Activated naive CD8-positive, alpha-beta T cell treated with anti-CD3 and anti-CD28 coated beads, Interleukin-2, amount 50 U/mL, for 24 hours (primary cell): ENCODE data around the gene BMERB1.
"Not testable (repeated sequence)": the region's sequence is repeated elsewhere in the genome, so short reads cannot be mapped to it uniquely, and the experiment has no call there.

ENCODE experiments used
- ATAC-seq: fragments of 150-1000 bp; cut with Tn5 transposase; one replicate; pipeline ENCODE4 v1.10.0; 2021
- DNase-seq: peaks from one replicate; pipeline ENCODE4 v3.0.0; 2021
- H3K27ac Mint-ChIP-seq: one replicate; pipeline ENCODE4 v1.8.0; 2021; ENCODE audit warnings: mild to moderate bottlenecking, mixed read lengths
- H3K27me3 Mint-ChIP-seq: one replicate; pipeline ENCODE4 v1.8.0; 2021; ENCODE audit warnings: mixed read lengths
- H3K36me3 Mint-ChIP-seq: one replicate; pipeline ENCODE4 v1.8.0; 2021; ENCODE audit warnings: low read depth, mixed read lengths
- H3K4me1 Mint-ChIP-seq: one replicate; pipeline ENCODE4 v1.8.0; 2021; ENCODE audit warnings: mixed read lengths
- H3K4me3 Mint-ChIP-seq: one replicate; pipeline ENCODE4 v1.8.0; 2021; ENCODE audit warnings: mild to moderate bottlenecking, moderate library complexity, mixed read lengths
- H3K9me3 Mint-ChIP-seq: one replicate; pipeline ENCODE4 v1.8.0; 2021; ENCODE audit warnings: mixed read lengths

BMERB1 gene

DNA sequence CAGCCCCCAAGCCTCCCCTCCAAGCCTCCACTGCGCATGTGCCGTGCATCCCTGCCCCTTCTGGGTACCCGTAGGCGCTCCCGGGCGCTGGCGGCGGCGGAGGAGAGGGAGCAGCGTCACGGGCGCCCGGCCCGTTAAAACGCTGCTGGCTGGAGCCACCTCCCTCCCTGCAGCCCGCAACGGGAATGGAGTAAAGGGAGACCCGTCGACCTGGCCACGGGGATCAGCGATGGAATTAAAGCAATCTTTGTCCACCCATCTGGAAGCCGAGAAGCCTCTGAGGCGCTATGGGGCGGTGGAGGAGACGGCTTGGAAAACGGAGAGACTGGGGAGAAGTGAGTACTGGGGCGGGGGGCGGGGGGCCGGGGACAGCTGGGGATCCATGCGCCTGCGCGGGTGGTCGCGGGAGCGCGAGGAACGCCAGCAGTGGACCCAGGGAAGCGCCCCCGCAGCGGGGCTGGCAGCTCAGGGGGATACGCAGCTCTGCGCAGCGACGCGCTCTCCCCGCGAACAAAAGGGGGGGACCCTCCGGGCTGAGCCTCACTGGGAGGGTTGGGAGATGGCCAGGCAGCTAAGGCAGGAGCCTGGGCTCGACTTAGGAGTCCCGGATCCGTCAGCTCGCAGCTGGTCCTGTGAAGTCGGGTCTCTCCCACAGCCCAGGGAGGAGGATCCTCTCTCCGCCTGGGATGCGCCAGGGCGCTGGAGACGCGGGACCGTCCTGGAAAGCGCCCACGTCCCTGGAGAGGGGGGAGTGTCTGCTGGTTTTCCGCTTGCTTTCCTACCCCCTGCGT, at the start of gene BMERB1:
BMERB1 (plus strand) TSS at position 164 of the 791 bp plus-strand sequence; CDS start at position 230, 66 bp downstream.
- peaks cover 2% of the 10 kb centered on the region for H3K36me3 Mint-ChIP-seq
- H3K4me1 Mint-ChIP-seq, result peaks cover 32% of the 10 kb centered on the region
- peak within 1 kb of the TSS; percentile 36 for H3K27ac Mint-ChIP-seq
- ATAC-seq (peak; percentile 92), DNase-seq (peak; percentile 82)
- H3K9me3 Mint-ChIP-seq, result no peaks in the 10 kb centered on the region
- H3K27me3 Mint-ChIP-seq, result peaks cover 20% of the 10 kb centered on the region
- H3K4me3 Mint-ChIP-seq, result peak within 1 kb of the TSS; percentile 84

- not testable (repeated sequence) for H3K27ac Mint-ChIP-seq, H3K4me1 Mint-ChIP-seq, DNase-seq
Measured at GRCh38 chr16:15388060-15388459, 46.3 kb upstream of the BMERB1 start.

DNA sequence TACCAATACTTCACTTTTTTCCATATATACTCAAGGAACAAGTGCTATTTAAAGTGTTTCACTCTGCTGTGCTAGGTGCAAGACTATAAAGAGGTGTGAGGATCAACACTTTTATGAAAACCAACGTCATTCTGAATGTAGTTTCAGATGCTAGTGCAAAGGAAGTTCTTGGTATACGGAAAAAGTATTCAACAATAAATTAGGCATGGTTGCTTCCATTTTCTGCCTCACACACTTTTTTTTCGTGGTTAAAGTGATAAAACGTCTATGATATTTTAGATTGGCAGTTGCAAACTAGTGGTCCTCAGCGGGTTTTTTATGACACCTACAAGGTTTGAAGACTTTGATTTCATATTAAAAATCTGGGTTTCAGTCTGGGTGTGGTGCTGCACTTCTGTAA, 44.5 kb upstream of the BMERB1 start:
- not testable (repeated sequence) for ATAC-seq, H3K9me3 Mint-ChIP-seq, H3K36me3 Mint-ChIP-seq, H3K4me3 Mint-ChIP-seq, H3K4me1 Mint-ChIP-seq, H3K27ac Mint-ChIP-seq, DNase-seq
- peaks cover 13% of the 10 kb centered on the region for H3K27me3 Mint-ChIP-seq

More at GRCh38 chr16:15388060-15388459, 46.3 kb upstream of the BMERB1 start:
- H3K27me3 Mint-ChIP-seq, H3K4me3 Mint-ChIP-seq, ATAC-seq, H3K9me3 Mint-ChIP-seq, H3K36me3 Mint-ChIP-seq: not testable (repeated sequence)

- not testable (repeated sequence) for H3K4me3 Mint-ChIP-seq, H3K4me1 Mint-ChIP-seq, H3K36me3 Mint-ChIP-seq, ATAC-seq, DNase-seq, H3K27ac Mint-ChIP-seq, H3K9me3 Mint-ChIP-seq
- peaks cover 30% of the 10 kb centered on the region for H3K27me3 Mint-ChIP-seq
Measured at GRCh38 chr16:15393025-15393424, 41.4 kb upstream of the BMERB1 start.

DNA sequence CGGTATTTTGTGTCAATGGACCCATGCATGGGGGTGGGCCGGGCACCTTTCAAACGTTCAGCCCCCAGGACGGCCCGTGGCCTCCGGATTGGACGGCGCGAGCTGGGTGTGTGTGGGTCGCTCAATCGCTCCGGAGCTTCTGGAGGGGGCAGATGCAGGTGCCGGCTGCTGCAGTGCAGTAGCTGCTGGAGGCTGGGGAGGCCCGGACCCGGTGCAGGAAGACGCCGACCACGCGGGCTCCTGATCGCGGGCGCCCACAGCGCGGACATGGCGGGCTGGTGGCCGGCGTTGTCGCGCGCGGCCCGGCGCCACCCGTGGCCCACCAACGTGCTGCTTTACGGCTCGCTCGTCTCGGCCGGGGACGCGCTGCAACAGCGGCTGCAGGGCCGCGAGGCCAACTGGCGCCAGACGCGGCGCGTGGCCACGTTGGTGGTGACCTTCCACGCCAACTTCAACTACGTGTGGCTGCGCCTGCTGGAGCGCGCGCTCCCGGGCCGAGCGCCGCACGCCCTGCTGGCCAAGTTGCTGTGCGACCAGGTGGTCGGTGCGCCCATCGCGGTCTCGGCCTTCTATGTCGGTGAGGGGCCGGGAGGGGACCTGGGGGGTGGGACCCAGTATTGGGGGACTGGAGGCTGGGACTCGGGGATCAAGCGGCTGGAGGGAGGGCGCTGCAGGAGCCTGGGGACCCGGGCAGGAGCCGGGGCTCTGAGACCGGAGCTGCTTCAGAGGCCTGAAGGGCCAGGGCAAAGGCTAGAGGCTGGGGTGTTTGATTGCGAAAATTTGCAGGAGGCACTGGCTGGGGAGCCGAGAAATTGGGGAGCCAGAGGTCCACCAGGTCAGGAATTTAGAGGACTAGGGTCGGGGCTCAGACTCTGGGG, 38.5 kb upstream of the BMERB1 start, which contains the start of gene MPV17L:
MPV17L (plus strand) TSS at position 124 of the 878 bp plus-strand sequence; CDS start at position 268, 144 bp downstream.
- DNase-seq, result peak; percentile 9
- H3K36me3 Mint-ChIP-seq, H3K27ac Mint-ChIP-seq, H3K4me3 Mint-ChIP-seq, H3K9me3 Mint-ChIP-seq, H3K4me1 Mint-ChIP-seq: not testable (repeated sequence)
- peak; percentile 46 for ATAC-seq
- H3K27me3 Mint-ChIP-seq, result peaks cover 33% of the 10 kb centered on the region

GRCh38 chr16:15396509-15396829, 37.9 kb upstream of the BMERB1 start:
- not testable (repeated sequence) for H3K4me1 Mint-ChIP-seq, H3K36me3 Mint-ChIP-seq, H3K9me3 Mint-ChIP-seq, DNase-seq, ATAC-seq, H3K27ac Mint-ChIP-seq, H3K4me3 Mint-ChIP-seq
- peaks cover 30% of the 10 kb centered on the region for H3K27me3 Mint-ChIP-seq

DNA sequence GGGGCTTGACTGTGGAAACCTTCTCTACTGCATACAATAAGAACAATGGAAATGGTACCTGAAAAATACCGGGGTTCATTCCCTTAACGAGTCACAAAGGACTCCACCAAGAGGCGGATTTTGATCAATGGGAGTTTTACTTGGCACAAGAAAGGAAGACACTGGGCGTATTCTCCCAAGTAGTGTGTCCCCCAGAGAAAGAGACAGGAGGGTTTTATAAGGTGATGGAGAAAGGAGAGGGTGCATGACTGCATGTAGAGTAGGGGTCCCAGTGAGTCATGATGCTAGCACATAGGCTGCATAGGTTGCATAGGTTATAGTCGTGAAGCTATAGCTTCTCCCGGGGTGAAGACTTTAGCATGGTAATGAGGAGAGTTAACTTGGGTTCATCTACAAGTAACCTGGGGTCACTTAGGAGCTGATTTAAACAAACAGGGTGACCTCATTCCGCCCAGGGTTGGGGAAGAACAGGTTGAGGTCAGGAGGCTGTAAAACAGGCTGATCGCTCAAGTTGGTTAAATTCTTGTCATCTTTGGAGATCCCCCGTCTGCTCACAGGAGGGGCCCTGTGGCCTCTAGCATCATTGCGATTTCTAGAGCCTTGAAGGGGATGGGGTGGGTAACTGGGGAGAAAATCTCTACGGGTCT, 37.3 kb upstream of the BMERB1 start:
- ATAC-seq, result no peak

GRCh38 chr16:15398618-15399316, 35.6 kb upstream of the BMERB1 start:
- H3K4me1 Mint-ChIP-seq, result no peaks in the 10 kb centered on the region
- ATAC-seq (no peak), DNase-seq (no peak)
- H3K36me3 Mint-ChIP-seq, result no peaks in the 10 kb centered on the region
- peaks cover 28% of the 10 kb centered on the region for H3K27me3 Mint-ChIP-seq
- no peaks in the 10 kb centered on the region for H3K9me3 Mint-ChIP-seq
- no peak overlapping the region for H3K4me3 Mint-ChIP-seq
- no peak overlapping the region for H3K27ac Mint-ChIP-seq

More for the DNA sequence above, 37.3 kb upstream of the BMERB1 start:
- Mint-ChIP-seq H3K9me3 (no peaks in the 10 kb centered on the region), H3K4me1 (no peaks in the 10 kb centered on the region), H3K27ac (no peak overlapping the region), H3K36me3 (no peaks in the 10 kb centered on the region), H3K27me3 (peaks cover 30% of the 10 kb centered on the region), H3K4me3 (no peak overlapping the region)
- no peak for DNase-seq

DNA sequence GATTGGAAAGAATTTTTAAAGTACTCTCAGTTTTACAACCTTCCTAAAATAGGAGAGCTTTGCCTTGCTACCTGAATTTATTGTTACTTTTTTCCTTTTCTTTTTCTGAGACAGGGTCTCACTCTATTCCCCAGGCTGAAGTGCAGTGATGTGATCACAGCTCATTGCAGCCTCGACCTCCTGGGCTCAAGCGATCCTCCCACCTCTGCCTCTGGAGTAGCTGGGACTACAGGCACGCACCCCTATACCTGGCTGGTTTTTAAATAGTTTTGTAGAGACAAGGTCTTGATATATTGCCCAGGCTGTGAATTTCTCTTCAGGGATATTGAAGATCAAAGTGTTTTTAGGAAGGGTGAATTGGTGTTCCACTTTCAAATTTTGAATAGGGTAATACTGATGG, 35.1 kb upstream of the BMERB1 start:
- Mint-ChIP-seq H3K4me1 (no peaks in the 10 kb centered on the region), H3K36me3 (no peaks in the 10 kb centered on the region), H3K27me3 (peaks cover 28% of the 10 kb centered on the region), H3K27ac (no peak overlapping the region), H3K9me3 (no peaks in the 10 kb centered on the region), H3K4me3 (no peak overlapping the region)
- no peak for ATAC-seq
- no peak for DNase-seq

DNA sequence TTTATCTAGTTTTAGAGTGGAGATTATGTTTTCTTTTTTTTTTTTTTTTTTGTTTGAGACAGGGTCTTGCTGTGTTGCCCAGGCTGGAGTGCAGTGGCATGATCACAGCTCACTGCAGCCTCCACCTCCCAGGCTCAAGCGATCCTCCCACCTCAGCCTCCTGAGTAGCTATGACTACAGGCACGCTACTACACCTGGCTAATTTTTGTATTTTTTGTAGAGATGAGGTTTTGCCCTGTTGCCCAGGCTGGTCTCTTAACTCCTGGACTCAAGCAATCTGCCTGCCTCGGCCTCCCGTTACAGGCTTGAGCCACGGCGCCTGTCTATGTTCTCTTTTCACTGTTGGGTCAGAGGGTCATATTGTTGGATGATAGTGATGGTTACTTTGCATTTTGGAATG, 34.1 kb upstream of the BMERB1 start:
- not testable (repeated sequence) for H3K27ac Mint-ChIP-seq, H3K4me3 Mint-ChIP-seq, H3K4me1 Mint-ChIP-seq, H3K9me3 Mint-ChIP-seq, H3K36me3 Mint-ChIP-seq, ATAC-seq, DNase-seq
- peaks cover 22% of the 10 kb centered on the region for H3K27me3 Mint-ChIP-seq

- Mint-ChIP-seq H3K36me3 (no peaks in the 10 kb centered on the region), H3K27ac (no peak overlapping the region), H3K4me3 (no peak overlapping the region), H3K4me1 (no peaks in the 10 kb centered on the region), H3K27me3 (peaks cover 12% of the 10 kb centered on the region), H3K9me3 (no peaks in the 10 kb centered on the region)
- no peak for DNase-seq
- ATAC-seq, result no peak
Measured at GRCh38 chr16:15401972-15402371, 32.4 kb upstream of the BMERB1 start.

- no peaks in the 10 kb centered on the region for H3K9me3 Mint-ChIP-seq
- H3K36me3 Mint-ChIP-seq, result no peaks in the 10 kb centered on the region
- H3K4me3 Mint-ChIP-seq, result no peak overlapping the region
- peaks cover 8% of the 10 kb centered on the region for H3K27me3 Mint-ChIP-seq
- no peak overlapping the region for H3K27ac Mint-ChIP-seq
- no peak for ATAC-seq
- DNase-seq, result no peak
- no peaks in the 10 kb centered on the region for H3K4me1 Mint-ChIP-seq
Measured at GRCh38 chr16:15403392-15403995, 30.9 kb upstream of the BMERB1 start.

DNA sequence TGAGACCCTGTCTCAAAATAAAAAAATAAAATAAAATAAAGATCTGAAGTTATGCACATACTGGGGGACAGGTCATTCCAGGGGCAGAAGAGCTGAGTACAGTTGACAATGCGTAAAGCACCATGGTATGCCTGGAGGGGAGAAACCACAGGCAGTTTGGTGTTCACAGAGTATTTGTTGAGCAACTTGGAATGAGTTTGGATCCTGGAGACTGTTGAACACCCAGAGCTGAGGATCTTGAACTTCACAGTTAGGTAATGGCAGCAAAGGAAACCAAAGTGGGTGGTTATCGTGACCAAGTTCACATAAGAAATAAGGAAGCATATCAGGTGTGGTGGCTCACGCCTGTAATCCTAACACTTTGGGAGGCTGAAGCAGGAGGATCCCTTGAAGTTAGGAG, 30.3 kb upstream of the BMERB1 start:
- not testable (repeated sequence) for ATAC-seq, H3K9me3 Mint-ChIP-seq, H3K4me3 Mint-ChIP-seq, DNase-seq, H3K27ac Mint-ChIP-seq, H3K27me3 Mint-ChIP-seq, H3K4me1 Mint-ChIP-seq, H3K36me3 Mint-ChIP-seq

DNA sequence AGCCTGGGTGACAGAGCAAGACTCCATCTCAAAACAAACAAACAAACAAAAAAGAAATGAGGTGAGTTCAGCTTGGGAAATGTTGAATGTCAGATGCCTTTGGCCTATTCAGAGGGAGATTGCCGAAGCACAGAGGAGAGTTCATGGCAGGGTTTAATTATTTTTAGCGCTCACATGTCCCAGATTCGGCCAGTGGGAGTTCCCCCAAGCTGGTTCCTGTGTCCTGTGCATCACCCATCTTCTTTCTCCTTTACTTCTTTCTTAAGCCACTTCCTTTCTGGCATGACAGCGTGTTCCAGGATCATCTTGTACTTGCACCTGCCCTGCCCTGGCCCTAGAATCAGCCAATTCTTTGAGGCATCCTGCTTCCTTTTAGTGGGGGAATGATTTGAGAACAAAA, 29.6 kb upstream of the BMERB1 start:
- Mint-ChIP-seq H3K27me3 (peaks cover 2% of the 10 kb centered on the region), H3K4me1 (no peaks in the 10 kb centered on the region), H3K4me3 (no peak overlapping the region), H3K27ac (no peak overlapping the region), H3K9me3 (no peaks in the 10 kb centered on the region), H3K36me3 (no peaks in the 10 kb centered on the region)
- DNase-seq, result no peak
- no peak for ATAC-seq
